Adrenal gland (tissue), 5 donors: ENCODE data around the gene TEKT1.

ENCODE experiments used
- POLR2A ChIP-seq, 2 donors: fragments of 450-650 bp; IDR thresholded peaks; one replicate each; pipeline ENCODE4 v1.6.1; 2017; ENCODE audit warnings: antibody characterized with exemption in 2 of 2, mild to moderate bottlenecking in 2 of 2, moderate library complexity in 1 of 2
- TF ChIP-seq, protein P1 (sequence below), 6 experiments: fragments of 450-650 bp in 4 of 6; fragments of 200-600 bp in 2 of 6; sonication (generic) in 1 of 6; IDR thresholded peaks; 1 replicate in 5 of 6; 2 replicates in 1 of 6; pipeline versions ENCODE4 v1.5.1 to v1.8.0; 2016 to 2021; ENCODE audit warnings: antibody characterized with exemption in 6 of 6, mild to moderate bottlenecking in 2 of 6, moderate library complexity in 1 of 6
- donor health status: DM: no; HTN: no; CAD: no.

DNA sequence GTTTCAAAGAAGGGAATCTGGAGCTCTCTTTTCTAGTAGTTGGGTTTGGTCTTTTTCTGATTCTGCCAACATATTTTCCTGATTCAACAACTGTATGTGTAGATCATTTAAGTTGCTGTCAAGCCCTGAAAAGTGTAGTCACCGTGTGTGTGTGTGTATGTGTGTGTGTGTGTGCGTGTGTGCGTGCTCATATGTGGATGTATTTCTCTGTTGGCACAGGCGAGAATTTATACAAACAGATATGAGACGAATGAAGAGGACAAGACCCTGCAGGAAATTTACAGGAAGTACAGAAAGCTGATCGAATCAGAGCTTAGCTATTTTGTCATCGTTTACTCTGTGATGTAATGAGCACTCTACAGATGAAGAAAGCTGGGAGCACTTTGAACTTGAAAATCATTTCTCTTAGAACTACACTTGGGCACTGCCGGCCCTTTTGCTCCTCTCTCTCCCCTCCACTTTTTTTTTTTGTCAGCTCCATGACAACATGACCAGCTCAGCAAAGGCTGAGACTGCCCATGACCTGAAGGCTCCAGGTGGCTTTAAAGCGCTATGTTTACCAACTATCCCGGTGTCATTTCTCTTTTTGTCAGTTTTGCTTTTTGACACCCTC is 44.3 kb downstream of the TEKT1 start:
- TF ChIP-seq, protein P1, sequence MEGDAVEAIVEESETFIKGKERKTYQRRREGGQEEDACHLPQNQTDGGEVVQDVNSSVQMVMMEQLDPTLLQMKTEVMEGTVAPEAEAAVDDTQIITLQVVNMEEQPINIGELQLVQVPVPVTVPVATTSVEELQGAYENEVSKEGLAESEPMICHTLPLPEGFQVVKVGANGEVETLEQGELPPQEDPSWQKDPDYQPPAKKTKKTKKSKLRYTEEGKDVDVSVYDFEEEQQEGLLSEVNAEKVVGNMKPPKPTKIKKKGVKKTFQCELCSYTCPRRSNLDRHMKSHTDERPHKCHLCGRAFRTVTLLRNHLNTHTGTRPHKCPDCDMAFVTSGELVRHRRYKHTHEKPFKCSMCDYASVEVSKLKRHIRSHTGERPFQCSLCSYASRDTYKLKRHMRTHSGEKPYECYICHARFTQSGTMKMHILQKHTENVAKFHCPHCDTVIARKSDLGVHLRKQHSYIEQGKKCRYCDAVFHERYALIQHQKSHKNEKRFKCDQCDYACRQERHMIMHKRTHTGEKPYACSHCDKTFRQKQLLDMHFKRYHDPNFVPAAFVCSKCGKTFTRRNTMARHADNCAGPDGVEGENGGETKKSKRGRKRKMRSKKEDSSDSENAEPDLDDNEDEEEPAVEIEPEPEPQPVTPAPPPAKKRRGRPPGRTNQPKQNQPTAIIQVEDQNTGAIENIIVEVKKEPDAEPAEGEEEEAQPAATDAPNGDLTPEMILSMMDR (IDR thresholded peaks at IDR 0.05): no peak
- no peak for TF ChIP-seq POLR2A (IDR thresholded peaks at IDR 0.05)
